HL-60/S4 treated with retinoic acid at 250 ng/mL for 4 days and 3 days (cell line): ENCODE data around the gene GPAT2.
"Not testable (repeated sequence)": the region's sequence is repeated elsewhere in the genome, so short reads cannot be mapped to it uniquely, and the experiment has no call there.

Experiments
- in situ Hi-C: fragments of 300-500 bp; cut with MboI; formaldehyde crosslinking; loops from 2 replicates; pipeline ENCODE4 v1.7.0; 2022; ENCODE audit warnings: low sequenced_read_pairs

GPAT2 gene, protein sequence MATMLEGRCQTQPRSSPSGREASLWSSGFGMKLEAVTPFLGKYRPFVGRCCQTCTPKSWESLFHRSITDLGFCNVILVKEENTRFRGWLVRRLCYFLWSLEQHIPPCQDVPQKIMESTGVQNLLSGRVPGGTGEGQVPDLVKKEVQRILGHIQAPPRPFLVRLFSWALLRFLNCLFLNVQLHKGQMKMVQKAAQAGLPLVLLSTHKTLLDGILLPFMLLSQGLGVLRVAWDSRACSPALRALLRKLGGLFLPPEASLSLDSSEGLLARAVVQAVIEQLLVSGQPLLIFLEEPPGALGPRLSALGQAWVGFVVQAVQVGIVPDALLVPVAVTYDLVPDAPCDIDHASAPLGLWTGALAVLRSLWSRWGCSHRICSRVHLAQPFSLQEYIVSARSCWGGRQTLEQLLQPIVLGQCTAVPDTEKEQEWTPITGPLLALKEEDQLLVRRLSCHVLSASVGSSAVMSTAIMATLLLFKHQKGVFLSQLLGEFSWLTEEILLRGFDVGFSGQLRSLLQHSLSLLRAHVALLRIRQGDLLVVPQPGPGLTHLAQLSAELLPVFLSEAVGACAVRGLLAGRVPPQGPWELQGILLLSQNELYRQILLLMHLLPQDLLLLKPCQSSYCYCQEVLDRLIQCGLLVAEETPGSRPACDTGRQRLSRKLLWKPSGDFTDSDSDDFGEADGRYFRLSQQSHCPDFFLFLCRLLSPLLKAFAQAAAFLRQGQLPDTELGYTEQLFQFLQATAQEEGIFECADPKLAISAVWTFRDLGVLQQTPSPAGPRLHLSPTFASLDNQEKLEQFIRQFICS

GRCh38 chr2:96034792-96035191, at the start of gene GPAT2:
Gene GPAT2, minus strand, starts transcription at chr2:96034916. Its CDS starts 2,557 bp downstream, at chr2:96032359.
- in situ Hi-C loops: not testable (repeated sequence)

DNA sequence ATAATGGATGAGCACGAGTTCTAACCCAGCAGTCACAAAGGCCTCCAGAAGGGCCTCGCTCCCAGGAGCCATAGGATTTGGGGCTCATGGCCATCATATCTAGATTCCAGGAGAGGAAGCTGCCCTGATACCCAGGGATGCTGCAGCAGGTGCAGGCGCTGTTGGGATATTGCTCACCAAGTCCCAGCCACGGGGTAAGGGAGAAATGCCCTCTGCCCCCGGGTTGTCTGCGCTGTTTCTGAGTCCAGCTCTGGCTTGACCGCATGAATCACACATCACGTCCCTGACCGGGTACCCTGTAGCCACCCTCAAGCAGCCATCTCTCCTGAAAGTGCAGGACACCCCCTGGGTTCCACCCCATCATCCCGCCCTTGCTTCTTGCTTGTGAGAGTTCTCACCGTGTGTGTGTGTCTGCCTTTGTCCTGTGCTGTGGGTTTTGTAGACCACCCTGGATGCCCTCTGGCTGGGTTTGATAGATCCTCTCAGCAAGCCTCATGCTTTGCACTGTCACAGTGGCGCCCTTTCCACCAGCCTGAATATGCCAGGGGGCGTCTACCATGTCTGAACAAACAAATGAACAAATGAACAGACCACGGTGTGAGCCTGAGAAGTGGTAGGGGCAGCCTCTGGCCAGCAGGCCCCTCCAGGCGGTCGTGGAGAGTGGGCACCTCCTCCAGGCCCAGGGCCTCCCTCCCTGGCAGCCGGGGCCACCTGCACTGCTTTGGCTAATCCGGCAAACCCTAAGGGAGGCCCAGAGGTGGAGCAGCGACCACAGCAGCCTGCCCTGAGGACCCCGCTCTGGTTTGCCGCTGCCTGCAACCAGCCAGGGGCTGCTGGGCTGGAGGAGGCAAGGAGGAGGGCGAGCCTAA, 49.5 kb upstream of the GPAT2 start:
- in situ Hi-C loops: no loop called here

DNA sequence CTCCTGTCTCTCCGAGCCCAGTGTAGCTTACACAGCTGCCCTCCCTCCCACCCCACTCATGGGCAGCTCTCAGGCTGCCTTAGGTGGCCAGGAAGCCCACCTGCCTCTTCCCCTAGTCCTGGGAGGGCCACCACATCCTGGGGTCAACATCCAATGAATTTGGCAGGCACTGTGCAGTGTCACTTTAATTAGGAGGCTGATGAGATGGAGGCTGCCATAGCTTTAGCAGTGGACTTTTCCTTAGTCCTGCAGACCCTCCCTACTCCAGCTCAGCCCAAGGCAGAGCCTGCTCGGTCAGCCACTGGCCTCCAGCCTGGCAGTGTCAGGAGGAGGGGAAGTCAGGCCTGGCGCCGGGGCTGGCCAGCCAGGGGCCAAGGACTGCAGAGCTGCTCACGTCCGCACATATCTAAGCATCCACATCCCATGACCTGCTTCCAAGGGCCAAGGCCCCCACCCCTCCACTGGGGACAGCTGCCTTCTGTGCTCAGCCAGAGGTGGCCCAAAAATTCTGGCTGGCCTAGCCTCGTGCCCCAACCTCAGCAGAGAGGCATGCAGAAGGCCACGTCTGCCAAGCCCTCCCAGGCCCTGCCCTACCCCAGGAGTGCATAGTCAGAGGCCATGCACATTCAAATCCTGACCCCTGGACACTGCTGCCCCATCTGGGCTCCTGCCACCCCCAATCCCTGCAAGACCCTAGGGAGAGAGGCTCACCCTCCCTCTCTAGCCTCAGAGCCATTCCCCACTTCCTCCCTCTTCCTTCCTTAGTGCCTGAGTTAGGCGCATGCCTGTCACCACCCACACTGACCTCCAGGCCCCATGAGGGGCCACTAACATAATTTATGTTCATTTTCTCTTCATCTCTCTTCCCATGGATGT, 48.6 kb upstream of the GPAT2 start:
- in situ Hi-C loops: no loop called here

DNA sequence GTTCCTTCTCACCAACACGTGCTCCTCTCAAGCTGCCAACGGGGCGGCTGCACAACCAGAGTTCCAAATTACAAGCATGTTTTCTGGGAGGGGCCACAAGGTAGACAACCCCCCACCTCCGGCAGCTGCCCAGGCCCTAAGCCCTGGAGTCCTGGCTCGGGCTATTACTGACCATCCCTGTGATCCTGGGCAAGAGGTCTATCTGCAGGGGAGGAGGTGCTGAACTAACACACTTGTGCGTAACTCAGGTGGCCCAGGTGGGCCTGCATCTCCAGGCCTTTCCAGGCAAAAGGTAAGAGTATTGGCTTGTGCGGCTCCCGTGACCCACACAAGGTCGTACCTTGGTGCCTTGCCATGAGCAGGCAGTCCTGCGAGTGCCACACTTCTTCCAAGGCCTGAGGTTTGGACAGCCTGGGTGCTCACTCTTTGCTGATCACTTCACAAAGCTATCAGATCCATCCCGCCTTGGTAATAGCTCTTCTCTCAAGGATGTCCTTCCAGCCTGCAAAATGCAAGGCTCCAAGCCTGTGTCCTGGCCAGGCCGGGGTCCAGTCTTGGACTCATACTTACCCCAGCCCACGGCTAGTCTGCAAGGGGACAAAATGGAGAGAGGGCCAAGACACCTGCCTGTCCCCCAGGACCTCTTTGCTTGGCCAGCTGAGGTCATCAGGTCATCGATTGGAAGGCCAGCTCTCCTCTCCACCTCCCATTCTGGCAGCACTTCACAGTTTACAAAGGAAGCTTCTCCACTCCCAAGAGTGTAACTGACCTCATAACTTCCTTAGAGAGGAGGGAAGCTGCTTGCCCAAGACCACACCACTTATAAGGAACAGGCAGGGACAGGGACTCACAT, 47.7 kb upstream of the GPAT2 start:
- in situ Hi-C loops: no loop called here

DNA sequence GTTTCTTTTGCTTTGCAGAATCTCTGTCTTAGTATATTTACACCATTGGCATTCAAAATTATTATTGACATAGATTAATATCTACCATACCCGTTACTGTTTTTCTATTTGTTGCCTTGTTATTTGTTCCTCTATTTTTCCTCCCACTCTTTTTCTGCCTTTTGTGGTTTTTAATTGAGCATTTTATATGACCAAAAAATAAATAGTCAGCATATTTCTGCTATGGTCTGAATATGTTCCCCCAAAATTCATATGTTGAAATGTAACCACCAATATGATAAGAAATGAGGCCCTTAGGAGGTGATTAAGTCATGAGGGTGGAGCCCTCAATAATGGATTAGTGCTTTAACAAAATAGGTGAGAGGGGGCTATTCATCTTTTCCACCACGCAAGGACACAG, 46.3 kb upstream of the GPAT2 start:
- in situ Hi-C loops: no loop called here

GRCh38 chr2:96075199-96075771, 40.6 kb upstream of the GPAT2 start:
- in situ Hi-C loops: no loop called here

- in situ Hi-C loops: loop anchor here (25.0 kb wide), 1 partner anchor 1588 kb away; the partner anchor contains the start of genes ACTR1B and C2orf92
These were observed 39.4 kb upstream of the GPAT2 start for GRCh38 chr2:96074156-96074555.

DNA sequence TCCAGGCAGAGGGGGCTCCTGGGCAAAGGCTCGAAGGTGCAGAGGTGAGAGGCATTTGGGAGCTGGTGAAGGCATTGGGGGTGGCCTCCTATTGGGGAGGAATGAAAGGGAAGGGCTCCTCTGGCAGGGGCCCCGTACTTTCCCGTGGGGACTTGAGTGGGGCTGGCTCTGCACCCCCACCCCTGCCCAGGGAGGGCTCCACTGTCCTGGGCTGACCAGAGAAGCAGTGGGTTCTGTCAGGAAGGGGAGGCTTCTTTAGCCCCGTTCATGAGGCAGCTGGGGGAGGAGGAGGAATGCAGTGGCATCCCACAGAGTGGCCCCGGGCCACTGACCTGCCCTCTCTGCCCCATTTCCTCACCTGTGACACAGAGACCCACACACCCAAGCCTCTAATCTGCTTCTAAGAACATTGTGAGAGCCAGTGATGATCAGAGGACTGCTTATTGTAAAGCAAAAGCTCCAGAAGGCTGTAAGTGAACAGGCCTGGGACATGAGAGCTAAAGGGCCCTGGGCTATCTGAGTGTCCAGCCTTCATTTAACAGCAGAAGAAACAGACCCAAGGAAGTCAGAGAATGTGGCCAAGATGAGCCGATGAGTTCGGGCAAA, 38.6 kb upstream of the GPAT2 start:
- in situ Hi-C loops: loop anchor here (25.0 kb wide), 1 partner anchor 1589 kb away; the partner anchor contains the start of genes ACTR1B and C2orf92

GRCh38 chr2:96072746-96073145, 38.0 kb upstream of the GPAT2 start:
- in situ Hi-C loops: loop anchor here (25.0 kb wide), 1 partner anchor 1590 kb away; the partner anchor contains the start of genes ACTR1B and C2orf92

- in situ Hi-C loops: loop anchor here (25.0 kb wide), 1 partner anchor 1590 kb away; the partner anchor contains the start of genes ACTR1B and C2orf92
These were observed 37.3 kb upstream of the GPAT2 start for GRCh38 chr2:96071977-96072491.

GRCh38 chr2:96071087-96071976, 36.6 kb upstream of the GPAT2 start:
- in situ Hi-C loops: loop anchor here (25.0 kb wide), 1 partner anchor 1591 kb away; the partner anchor contains the start of genes ACTR1B and C2orf92

DNA sequence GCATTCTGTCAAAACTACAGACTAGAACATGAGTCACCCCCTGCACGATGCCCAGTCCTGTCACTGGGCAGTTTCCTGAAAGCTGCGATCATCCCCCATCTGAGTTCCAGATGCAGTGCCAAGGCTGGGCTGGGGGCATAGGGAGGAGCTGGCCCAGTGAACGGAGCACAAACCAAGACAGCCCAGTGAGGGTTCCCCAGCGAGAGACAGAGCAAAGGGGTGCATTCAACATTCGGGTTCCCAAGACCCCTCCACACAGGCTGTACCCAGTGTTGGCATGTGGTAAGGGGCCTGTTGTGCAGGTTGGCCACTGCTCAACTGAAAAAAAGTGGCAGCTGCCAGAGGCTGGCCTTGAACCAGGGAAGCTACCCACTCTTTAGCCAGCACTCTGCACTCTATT, 35.6 kb upstream of the GPAT2 start:
- in situ Hi-C loops: loop anchor here (25.0 kb wide), 1 partner anchor 1592 kb away; the partner anchor contains the start of genes ACTR1B and C2orf92

- in situ Hi-C loops: loop anchor here (25.0 kb wide), 1 partner anchor 1592 kb away; the partner anchor contains the start of genes ACTR1B and C2orf92
These were observed 35.2 kb upstream of the GPAT2 start for GRCh38 chr2:96069878-96070277.

- in situ Hi-C loops: loop anchor here (25.0 kb wide), 1 partner anchor 1594 kb away; the partner anchor contains the start of genes ACTR1B and C2orf92
These were observed 33.3 kb upstream of the GPAT2 start for GRCh38 chr2:96067902-96068581.

- in situ Hi-C loops: loop anchor here (25.0 kb wide), 1 partner anchor 1595 kb away; the partner anchor contains the start of genes ACTR1B and C2orf92
These were observed 32.5 kb upstream of the GPAT2 start for GRCh38 chr2:96067098-96067660.
